Omental fat pad (tissue), 4 donors: ENCODE measurements around the gene RBP2. TPM values are rescaled to one million over a fixed set of nuclear protein-coding genes. Genes with fewer than 3 reads are reported as not detected.

ENCODE experiments used
- ATAC-seq: fragments of 150-250 bp; one replicate; pipeline ENCODE4 v1.9.1; 2016; ENCODE audit warnings: mild to moderate bottlenecking, moderate library complexity; ENCODE audit not compliant: low FRiP score
- DNase-seq: peaks from one replicate; pipeline ENCODE4 v3.0.0-alpha.2; 2019; ENCODE audit warnings: low spot score
- CTCF ChIP-seq, 3 donors: fragments of 450-650 bp; IDR thresholded peaks; one replicate each; pipeline ENCODE4 v1.5.1; 2016 to 2017; ENCODE audit warnings: antibody characterized with exemption in 3 of 3, mild to moderate bottlenecking in 3 of 3, moderate library complexity in 2 of 3
- total RNA-seq, 4 donors: library from RNA; depleted of rRNA; stranded (reverse); fragments of >200 nt; gene quantifications; one replicate each; pipeline ENCODE4 v1.1.0, GENCODE V29; 2016

RBP2 gene
- total RNA-seq, 4 donors from 2014 or later: not detected

GRCh38 chr3:139457066-139457465 is 19.2 kb downstream of the RBP2 start:
- ATAC-seq (no peak), DNase-seq (no peak)
- TF ChIP-seq CTCF (IDR thresholded peaks at IDR 0.05): no peak

- no peak for TF ChIP-seq CTCF (IDR thresholded peaks at IDR 0.05)
- DNase-seq (no peak), ATAC-seq (no peak)
Measured at GRCh38 chr3:139456386-139456785, 19.9 kb downstream of the RBP2 start.

- no peak for DNase-seq
- no peak for TF ChIP-seq CTCF (IDR thresholded peaks at IDR 0.05)
- no peak for ATAC-seq
Measured at GRCh38 chr3:139455855-139456254, 20.5 kb downstream of the RBP2 start.

GRCh38 chr3:139455206-139455605 is 21.1 kb downstream of the RBP2 start:
- no peak for TF ChIP-seq CTCF (IDR thresholded peaks at IDR 0.05)
- ATAC-seq (no peak), DNase-seq (no peak)

GRCh38 chr3:139454346-139454745 is 22.0 kb downstream of the RBP2 start:
- ATAC-seq: no peak
- no peak for TF ChIP-seq CTCF (IDR thresholded peaks at IDR 0.05)
- no peak for DNase-seq

- TF ChIP-seq CTCF (IDR thresholded peaks at IDR 0.05): no peak
- DNase-seq (no peak), ATAC-seq (no peak)
Measured at GRCh38 chr3:139450159-139450558, 26.2 kb downstream of the RBP2 start.

- no peak for TF ChIP-seq CTCF (IDR thresholded peaks at IDR 0.05)
- no peak for ATAC-seq
- DNase-seq: no peak
Measured at GRCh38 chr3:139449566-139449965, 26.8 kb downstream of the RBP2 start.
